DOHH2 (cell line): ENCODE results near the gene CDKAL1.

Source experiments
- H3F3A ChIP-seq: fragments of 200-600 bp; sonication (generic), shearing (Covaris generic); 2 replicates; pipeline ENCODE4 v1.6.0; 2016; ENCODE audit warnings: antibody characterized with exemption, mild to moderate bottlenecking; ENCODE audit not compliant: control insufficient read depth, insufficient read depth
- H3K27ac ChIP-seq: fragments of 200-600 bp; sonication (generic); 2 replicates; pipeline ENCODE4 v1.5.1; 2014; ENCODE audit warnings: low read depth, mild to moderate bottlenecking, low read length, moderate library complexity
- H3K27me3 ChIP-seq: fragments of 200-600 bp; sonication (generic); 2 replicates; pipeline ENCODE4 v1.6.1; 2014; ENCODE audit warnings: mild to moderate bottlenecking, low read length, mixed read lengths; ENCODE audit not compliant: control insufficient read depth
- H3K36me3 ChIP-seq: fragments of 200-600 bp; sonication (generic); 2 replicates; pipeline ENCODE4 v1.6.1; 2014; ENCODE audit warnings: mild to moderate bottlenecking, low read length, moderate library complexity, mixed read lengths; ENCODE audit not compliant: control insufficient read depth
- H3K4me1 ChIP-seq: fragments of 200-600 bp; sonication (generic); 2 replicates; pipeline ENCODE4 v1.6.1; 2014; ENCODE audit warnings: mild to moderate bottlenecking, low read length, mixed read lengths; ENCODE audit not compliant: control insufficient read depth
- H3K4me2 ChIP-seq: fragments of 200-600 bp; sonication (generic); 2 replicates; pipeline ENCODE4 v1.6.0; 2014; ENCODE audit warnings: mild to moderate bottlenecking, low read length, moderate library complexity
- H3K4me3 ChIP-seq: fragments of 200-600 bp; sonication (generic); 2 replicates; pipeline ENCODE4 v1.5.1; 2014; ENCODE audit warnings: mild to moderate bottlenecking, low read length, mixed read lengths
- H3K79me2 ChIP-seq: fragments of 200-600 bp; sonication (generic); 2 replicates; pipeline ENCODE4 v1.6.1; 2014; ENCODE audit warnings: mild to moderate bottlenecking, low read length, mixed read lengths; ENCODE audit not compliant: control insufficient read depth
- H3K9me2 ChIP-seq: fragments of 200-600 bp; sonication (generic); replicated peaks from 2 replicates; pipeline ENCODE4 v1.6.1; 2014; ENCODE audit warnings: mild to moderate bottlenecking, low read length, mixed read lengths; ENCODE audit not compliant: control insufficient read depth
- H3K9me3 ChIP-seq: fragments of 200-600 bp; sonication (generic); 2 replicates; pipeline ENCODE4 v1.6.1; 2014; ENCODE audit warnings: antibody characterized with exemption, low read length, mixed read lengths; ENCODE audit not compliant: control insufficient read depth, insufficient read depth
- H4K20me1 ChIP-seq: fragments of 200-600 bp; sonication (generic); 2 replicates; pipeline ENCODE4 v1.6.0; 2014; ENCODE audit warnings: low read depth, mild to moderate bottlenecking, antibody characterized with exemption, low read length, moderate library complexity; ENCODE audit not compliant: control insufficient read depth, insufficient read depth
- EZH2phosphoT487 ChIP-seq: fragments of 200-600 bp; sonication (generic); IDR thresholded peaks from 2 replicates; pipeline ENCODE4 v1.6.1; 2017; ENCODE audit warnings: borderline replicate concordance, mild to moderate bottlenecking, antibody characterized with exemption, low read length, moderate library complexity, mixed read lengths
- TF ChIP-seq, protein P1 (sequence below): fragments of 200-600 bp; sonication (generic); IDR thresholded peaks from one replicate; pipeline ENCODE4 v1.5.1; 2014; ENCODE audit warnings: antibody characterized with exemption, mild to moderate bottlenecking, low read depth, low read length; ENCODE audit not compliant: poor library complexity, severe bottlenecking

Gene CDKAL1

DNA sequence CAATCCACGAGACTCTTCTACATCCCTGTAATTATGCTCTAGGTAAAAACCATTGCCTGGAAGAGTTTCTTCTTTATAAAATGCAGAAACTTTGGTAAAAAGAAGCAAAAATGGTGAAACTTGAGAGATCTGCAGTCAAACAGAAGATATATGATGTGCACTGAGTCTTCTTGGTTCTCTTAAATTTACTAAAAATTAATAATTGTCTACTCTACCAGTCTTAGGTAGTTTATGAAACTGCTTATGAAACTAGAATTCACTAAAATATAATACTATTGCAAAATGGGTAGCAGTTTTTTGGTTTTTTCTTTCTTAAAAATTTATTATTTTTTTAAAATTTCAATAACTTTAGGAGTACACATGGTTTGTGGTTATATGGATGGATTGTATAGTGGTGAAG, 540.2 kb downstream of the CDKAL1 start:
- Histone ChIP-seq H3K27me3 (no peaks in the 10 kb centered on the region), H3K4me3 (no peak overlapping the region), H3K36me3 (no peaks in the 10 kb centered on the region), H3F3A (no peaks in the 10 kb centered on the region), H3K27ac (no peak overlapping the region), H4K20me1 (no peaks in the 10 kb centered on the region), H3K4me2 (no peak overlapping the region), H3K9me3 (no peaks in the 10 kb centered on the region), H3K79me2 (no peaks in the 10 kb centered on the region), H3K9me2 (no peaks in the 10 kb centered on the region), H3K4me1 (no peaks in the 10 kb centered on the region)
- no peak for TF ChIP-seq EZH2phosphoT487
- TF ChIP-seq, protein P1, sequence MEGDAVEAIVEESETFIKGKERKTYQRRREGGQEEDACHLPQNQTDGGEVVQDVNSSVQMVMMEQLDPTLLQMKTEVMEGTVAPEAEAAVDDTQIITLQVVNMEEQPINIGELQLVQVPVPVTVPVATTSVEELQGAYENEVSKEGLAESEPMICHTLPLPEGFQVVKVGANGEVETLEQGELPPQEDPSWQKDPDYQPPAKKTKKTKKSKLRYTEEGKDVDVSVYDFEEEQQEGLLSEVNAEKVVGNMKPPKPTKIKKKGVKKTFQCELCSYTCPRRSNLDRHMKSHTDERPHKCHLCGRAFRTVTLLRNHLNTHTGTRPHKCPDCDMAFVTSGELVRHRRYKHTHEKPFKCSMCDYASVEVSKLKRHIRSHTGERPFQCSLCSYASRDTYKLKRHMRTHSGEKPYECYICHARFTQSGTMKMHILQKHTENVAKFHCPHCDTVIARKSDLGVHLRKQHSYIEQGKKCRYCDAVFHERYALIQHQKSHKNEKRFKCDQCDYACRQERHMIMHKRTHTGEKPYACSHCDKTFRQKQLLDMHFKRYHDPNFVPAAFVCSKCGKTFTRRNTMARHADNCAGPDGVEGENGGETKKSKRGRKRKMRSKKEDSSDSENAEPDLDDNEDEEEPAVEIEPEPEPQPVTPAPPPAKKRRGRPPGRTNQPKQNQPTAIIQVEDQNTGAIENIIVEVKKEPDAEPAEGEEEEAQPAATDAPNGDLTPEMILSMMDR, result no peak

DNA sequence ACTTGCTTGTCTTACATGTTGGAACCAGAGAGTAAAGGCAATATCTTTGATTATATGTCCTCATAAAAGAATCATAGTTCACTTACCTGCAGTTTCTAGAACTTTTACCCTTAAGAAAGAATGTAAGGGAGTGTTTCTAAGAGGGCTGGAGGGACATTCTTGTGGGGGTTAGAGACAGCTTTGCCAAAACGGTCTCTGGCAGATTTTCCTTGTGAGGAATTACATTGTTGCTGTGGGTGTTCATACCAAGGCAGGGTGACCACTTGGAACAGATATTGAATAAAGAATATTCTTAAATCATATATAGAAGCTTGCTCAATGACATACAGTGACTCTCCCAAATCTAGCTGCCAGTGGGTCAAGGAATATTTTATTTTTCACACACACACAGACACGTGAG, 541.7 kb downstream of the CDKAL1 start:
- no peaks in the 10 kb centered on the region for H3K36me3 ChIP-seq
- no peaks in the 10 kb centered on the region for H4K20me1 ChIP-seq
- H3K79me2 ChIP-seq, result no peaks in the 10 kb centered on the region
- no peak overlapping the region for H3K27ac ChIP-seq
- no peak for TF ChIP-seq EZH2phosphoT487
- TF ChIP-seq, protein P1, result no peak
- no peaks in the 10 kb centered on the region for H3F3A ChIP-seq
- H3K4me1 ChIP-seq, result no peaks in the 10 kb centered on the region
- H3K9me2 ChIP-seq, result no peaks in the 10 kb centered on the region
- H3K27me3 ChIP-seq, result no peaks in the 10 kb centered on the region
- H3K9me3 ChIP-seq, result no peaks in the 10 kb centered on the region
- H3K4me3 ChIP-seq, result no peak overlapping the region
- H3K4me2 ChIP-seq, result no peak overlapping the region

DNA sequence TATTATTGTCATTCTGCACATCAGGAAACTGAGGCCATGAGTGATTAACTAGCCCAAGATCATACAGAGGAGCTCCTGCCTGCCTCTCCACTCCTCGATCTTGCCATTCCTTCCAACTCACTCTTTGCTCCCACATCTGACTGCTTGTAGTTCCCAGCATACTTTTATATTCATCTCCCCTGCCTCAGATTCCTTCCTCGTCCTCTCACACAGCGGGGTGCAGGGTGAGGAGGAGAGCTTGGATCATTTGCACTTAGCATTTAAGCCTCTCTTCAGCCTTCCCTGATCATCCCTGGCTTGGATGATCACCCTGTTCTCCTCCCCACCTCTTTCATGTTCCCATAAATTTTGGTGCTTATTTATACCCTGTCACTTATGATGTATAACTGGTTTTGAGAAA, 544.2 kb downstream of the CDKAL1 start:
- no peaks in the 10 kb centered on the region for H3K4me1 ChIP-seq
- no peak overlapping the region for H3K4me2 ChIP-seq
- no peaks in the 10 kb centered on the region for H4K20me1 ChIP-seq
- H3K36me3 ChIP-seq, result no peaks in the 10 kb centered on the region
- no peaks in the 10 kb centered on the region for H3K79me2 ChIP-seq
- no peaks in the 10 kb centered on the region for H3K9me3 ChIP-seq
- H3K4me3 ChIP-seq, result no peak overlapping the region
- no peaks in the 10 kb centered on the region for H3K9me2 ChIP-seq
- no peaks in the 10 kb centered on the region for H3F3A ChIP-seq
- H3K27me3 ChIP-seq, result no peaks in the 10 kb centered on the region
- H3K27ac ChIP-seq, result no peak overlapping the region
- TF ChIP-seq, protein P1, result no peak
- TF ChIP-seq EZH2phosphoT487, result no peak

DNA sequence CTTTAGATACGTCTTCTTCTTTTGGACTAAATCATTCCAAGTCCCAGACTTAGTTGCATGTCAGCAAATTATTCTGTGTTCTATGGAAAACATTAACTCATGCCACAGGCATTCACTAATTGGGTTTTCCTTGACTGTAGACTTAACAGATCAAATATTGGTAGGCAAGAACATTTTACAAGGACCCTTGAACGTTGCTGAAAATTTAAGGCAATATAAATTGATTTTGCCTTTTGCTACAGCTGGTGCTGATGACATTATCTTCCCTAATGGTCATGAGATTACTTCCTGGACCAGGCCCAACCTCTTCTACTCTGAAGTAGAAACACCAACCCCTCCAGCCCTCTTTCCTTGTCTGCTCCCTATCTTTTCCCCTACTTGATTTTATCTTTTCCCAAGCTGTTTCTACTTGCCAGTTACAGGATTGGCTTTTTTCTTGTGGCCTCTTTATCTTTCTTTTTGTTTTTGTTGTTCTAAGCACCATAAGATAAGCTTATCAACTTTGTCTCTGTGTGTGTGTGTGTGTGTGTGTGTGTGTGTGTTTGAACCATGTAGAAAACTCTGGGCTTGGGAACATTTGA, 545.3 kb downstream of the CDKAL1 start:
- Histone ChIP-seq H3K4me1 (no peaks in the 10 kb centered on the region), H4K20me1 (no peaks in the 10 kb centered on the region), H3K4me2 (no peak overlapping the region), H3K27me3 (no peaks in the 10 kb centered on the region), H3K9me2 (no peaks in the 10 kb centered on the region), H3K9me3 (no peaks in the 10 kb centered on the region), H3K4me3 (no peak overlapping the region), H3K36me3 (no peaks in the 10 kb centered on the region), H3K27ac (no peak overlapping the region), H3K79me2 (no peaks in the 10 kb centered on the region), H3F3A (no peaks in the 10 kb centered on the region)
- no peak for TF ChIP-seq EZH2phosphoT487
- TF ChIP-seq, protein P1, result no peak
